Mammary epithelial cell (primary cell): ENCODE results near the gene FLRT2.

ENCODE experiments used
- EZH2 ChIP-seq: IDR thresholded peaks from 2 replicates; pipeline ENCODE4 v1.6.1; 2012; ENCODE audit warnings: low read length, inconsistent platforms, borderline replicate concordance
- TF ChIP-seq, protein P1 (sequence below), 2 donors: IDR thresholded peaks in 1 of 2; conservative IDR thresholded peaks in 1 of 2; 2 replicates each; pipeline ENCODE4 v1.5.1; 2011 to 2012; ENCODE audit warnings: inconsistent platforms in 2 of 2, low read length in 2 of 2, mild to moderate bottlenecking in 2 of 2, control low read depth in 1 of 2, low read depth in 1 of 2; ENCODE audit not compliant: insufficient read depth in 1 of 2; ENCODE audit errors: extremely low read depth in 1 of 2

DNA sequence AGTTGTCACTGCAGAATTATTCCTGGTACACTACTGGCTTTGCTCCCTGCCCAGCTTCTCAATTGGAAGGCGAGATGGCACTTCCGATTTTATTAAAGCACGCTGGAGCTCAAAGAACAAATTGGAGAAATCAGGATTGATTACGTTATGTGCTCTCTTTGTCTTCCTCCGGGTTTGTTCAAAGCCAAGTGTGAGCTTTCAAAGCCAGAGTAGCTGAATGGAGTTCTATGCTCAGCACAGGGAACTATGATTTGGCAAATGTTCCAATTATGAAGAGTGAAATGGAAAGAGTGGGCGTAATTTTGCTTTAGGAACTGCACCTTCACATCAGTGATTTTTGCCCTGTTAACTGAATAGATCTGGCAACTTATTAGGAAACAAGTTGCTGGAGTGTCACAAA, 72.4 kb downstream of the FLRT2 start:
- TF ChIP-seq, protein P1, sequence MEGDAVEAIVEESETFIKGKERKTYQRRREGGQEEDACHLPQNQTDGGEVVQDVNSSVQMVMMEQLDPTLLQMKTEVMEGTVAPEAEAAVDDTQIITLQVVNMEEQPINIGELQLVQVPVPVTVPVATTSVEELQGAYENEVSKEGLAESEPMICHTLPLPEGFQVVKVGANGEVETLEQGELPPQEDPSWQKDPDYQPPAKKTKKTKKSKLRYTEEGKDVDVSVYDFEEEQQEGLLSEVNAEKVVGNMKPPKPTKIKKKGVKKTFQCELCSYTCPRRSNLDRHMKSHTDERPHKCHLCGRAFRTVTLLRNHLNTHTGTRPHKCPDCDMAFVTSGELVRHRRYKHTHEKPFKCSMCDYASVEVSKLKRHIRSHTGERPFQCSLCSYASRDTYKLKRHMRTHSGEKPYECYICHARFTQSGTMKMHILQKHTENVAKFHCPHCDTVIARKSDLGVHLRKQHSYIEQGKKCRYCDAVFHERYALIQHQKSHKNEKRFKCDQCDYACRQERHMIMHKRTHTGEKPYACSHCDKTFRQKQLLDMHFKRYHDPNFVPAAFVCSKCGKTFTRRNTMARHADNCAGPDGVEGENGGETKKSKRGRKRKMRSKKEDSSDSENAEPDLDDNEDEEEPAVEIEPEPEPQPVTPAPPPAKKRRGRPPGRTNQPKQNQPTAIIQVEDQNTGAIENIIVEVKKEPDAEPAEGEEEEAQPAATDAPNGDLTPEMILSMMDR (conservative IDR thresholded peaks at IDR 0.05 in 1 of 2, IDR thresholded peaks at IDR 0.05 in 1 of 2; ENCODE audit: extremely low read depth in 1 of 2, insufficient read depth in 1 of 2, low read depth in 1 of 2, low read length in 2 of 2) = no peak
- TF ChIP-seq EZH2 = no peak
